HL-60 (cell line): ENCODE results near the gene WNT4.

Experiments used
- CTCF ChIP-seq: IDR thresholded peaks from one replicate; pipeline ENCODE4 v1.5.1; 2011; ENCODE audit warnings: low read length, control low read depth, inconsistent platforms; ENCODE audit not compliant: insufficient read depth
- POLR2AphosphoS5 ChIP-seq: IDR thresholded peaks from 2 replicates; pipeline ENCODE4 v1.6.1; 2012; ENCODE audit warnings: low read depth
- REST ChIP-seq: IDR thresholded peaks from 2 replicates; pipeline ENCODE4 v1.6.1; 2012; ENCODE audit warnings: low read depth; ENCODE audit not compliant: insufficient replicate concordance

- TF ChIP-seq CTCF (no peak), POLR2AphosphoS5 (no peak), REST (no peak)
Observed at GRCh38 chr1:22127731-22128130, 15.2 kb downstream of the WNT4 start.
